NT2/D1 (cell line): ENCODE results near the gene RND2.

ENCODE experiments used
- SUZ12 ChIP-seq: IDR thresholded peaks from 2 replicates; pipeline ENCODE4 v1.6.1; 2011; ENCODE audit not compliant: insufficient read length, insufficient read depth; ENCODE audit errors: extremely low read depth
- ZNF274 ChIP-seq: IDR thresholded peaks from 2 replicates; pipeline ENCODE4 v1.6.1; 2011; ENCODE audit warnings: mild to moderate bottlenecking, low read depth, low read length

DNA sequence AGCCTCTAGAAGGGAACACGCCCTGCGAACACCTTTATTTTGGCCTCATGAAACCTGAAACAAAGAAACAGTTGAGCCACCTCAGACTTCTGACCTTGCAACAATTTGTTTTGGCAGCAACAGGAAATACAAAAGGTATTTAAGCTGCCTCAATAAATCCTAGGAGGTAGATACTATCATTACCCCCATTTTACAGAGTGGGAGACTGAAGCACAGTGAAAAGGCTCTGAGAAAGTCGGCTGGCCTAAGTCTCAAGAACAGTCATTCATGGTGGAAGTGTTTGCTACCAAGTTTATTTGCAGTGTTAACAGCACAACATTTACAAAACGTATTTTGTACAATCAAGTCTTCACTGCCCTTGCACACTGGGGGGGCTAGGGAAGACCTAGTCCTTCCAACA is 19.0 kb downstream of the RND2 start:
- TF ChIP-seq ZNF274 (no peak), SUZ12 (no peak)
